NCI-H1092 treated with DMSO at 0.1 percent for 48 hours (cell line): ENCODE measurements around the gene SAMD14.

Source experiments
- DNase-seq: peaks from one replicate; lab custom pipeline; 2025; lab: John Stamatoyannopoulos, UW

The SAMD14 gene

DNA sequence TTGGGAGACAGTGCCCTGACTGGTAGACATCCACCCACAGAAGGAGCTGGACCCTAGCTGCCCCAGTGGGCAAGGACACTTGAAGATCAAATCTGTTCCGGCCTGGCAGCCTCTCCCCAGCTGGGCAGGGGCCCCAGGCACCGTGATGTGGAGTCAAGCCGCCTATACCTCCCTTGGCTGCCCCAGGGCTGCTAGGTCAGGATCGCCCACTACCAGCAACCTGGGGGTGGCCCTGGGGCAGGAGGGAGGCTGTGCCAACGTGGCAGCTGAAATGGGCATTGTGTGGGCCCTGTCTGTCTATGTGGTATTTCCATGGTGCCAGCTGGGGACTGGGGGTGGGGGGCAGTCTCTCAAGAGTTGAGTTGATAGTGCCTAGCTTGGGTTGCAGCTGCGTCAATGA, 33.9 kb downstream of the SAMD14 start:
- DNase-seq: no peak

GRCh38 chr17:50095626-50096037, 34.3 kb downstream of the SAMD14 start:
- no peak for DNase-seq

DNA sequence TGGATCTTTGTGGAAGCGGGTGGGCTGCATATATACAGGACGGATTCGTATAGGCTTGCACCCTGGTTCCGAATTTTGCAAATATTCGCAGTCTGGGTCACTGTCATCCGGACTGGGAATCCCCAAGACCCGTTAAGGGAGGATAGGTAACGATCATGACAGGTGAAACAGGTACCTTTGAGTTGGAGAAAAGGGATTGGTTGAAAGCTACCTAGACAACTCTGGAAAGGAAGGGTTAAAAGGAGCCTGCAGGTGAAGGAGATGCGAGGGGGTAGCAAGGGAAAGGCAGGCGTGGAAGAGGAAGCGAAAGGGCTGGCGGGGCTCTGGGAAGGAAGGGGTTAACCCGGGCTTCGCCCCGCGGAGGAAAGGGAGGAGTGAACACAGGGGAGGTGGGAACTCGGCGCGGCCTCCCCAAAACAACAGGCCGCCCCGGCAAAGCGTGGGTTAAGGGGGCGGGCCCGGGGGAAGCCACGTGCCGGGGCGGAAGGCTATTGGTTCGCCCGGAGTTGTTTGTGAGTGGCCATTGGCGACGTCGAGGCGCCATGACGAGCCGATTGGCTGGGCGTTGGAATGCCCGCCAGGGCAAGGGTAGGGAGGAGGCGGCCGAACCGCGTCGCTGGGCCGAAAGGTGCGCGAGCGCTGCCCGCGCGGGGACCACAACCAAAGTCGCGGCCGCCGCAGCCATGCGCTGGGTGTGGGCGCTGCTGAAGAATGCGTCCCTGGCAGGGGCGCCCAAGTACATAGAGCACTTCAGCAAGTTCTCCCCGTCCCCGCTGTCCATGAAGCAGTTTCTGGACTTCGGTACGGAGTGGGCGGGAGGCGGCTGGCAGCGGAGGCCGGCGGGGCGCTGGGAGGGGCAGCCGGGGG, 35.0 kb downstream of the SAMD14 start, which contains the start of gene PDK2:
TSS of gene PDK2 (plus strand) at position 599 of the 867 bp plus-strand sequence. CDS start at position 684, 85 bp downstream.
- DNase-seq: peak; percentile 91

GRCh38 chr17:50094243-50094752, 35.7 kb downstream of the SAMD14 start:
- DNase-seq: peak; percentile 86

GRCh38 chr17:50093807-50094206, 36.2 kb downstream of the SAMD14 start:
- DNase-seq: no peak

GRCh38 chr17:50093246-50093645, 36.7 kb downstream of the SAMD14 start:
- DNase-seq: no peak

DNA sequence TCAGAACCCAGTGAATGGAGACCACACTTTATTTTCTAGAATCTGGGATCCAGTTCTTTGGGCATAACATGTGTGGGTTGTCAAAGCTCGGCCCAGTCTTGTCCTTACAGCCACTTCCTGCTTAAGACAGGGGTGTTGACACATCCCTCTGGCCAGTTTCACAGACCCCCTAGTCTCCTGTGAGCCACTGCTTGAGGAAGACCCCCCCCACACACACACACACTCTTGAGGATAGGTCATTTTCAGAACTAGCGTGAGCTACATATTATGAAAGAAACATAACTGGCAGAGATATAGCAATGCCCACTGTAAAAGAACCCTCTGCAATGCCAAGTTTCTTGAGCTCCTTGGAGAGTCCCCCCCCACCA, 38.1 kb downstream of the SAMD14 start:
- no peak for DNase-seq

DNA sequence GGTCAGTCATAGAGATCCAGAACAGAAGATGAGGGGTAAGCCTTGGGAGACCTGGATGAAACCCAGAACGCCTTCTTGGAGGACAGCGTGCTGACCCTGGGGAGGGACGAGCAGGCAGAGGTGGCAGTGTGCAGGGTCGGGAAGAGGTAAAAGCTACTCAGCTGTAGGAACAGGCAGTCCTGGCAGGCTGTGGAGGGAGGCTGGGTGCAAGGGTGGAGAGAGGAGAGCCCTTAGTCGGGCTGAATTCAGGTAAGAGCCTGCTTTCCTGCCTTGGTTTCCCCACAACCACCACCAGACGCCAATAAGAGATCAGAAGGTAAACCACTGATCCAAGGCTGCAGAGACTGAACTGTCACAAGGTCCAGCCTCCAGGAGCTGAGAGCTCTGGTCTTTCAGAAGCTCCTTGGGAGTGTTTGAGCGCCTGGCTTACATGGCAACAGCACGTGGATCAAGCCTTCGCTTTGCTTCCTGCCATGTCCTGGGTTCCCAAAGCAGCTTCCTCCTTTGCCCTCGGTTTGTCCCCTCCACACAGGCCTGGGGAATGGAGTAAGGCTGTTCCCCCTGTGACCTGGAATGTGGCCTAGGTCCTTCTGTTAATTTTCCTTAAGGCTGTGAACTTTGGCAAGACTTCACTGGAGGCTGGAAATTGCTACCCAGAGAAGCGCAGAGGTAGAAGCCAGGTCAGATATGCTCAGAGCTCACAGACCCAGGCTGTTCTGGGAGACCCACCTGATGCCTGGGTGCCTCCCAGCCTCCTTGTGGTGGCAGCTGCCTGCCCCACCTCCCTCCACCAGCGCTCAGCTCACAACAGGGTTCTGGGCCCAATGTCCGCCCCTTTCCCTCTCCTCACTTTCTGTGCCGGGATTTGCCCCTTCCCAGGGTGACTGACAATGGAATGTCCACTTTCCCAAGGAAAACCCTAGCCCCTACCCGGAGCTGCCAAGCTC, 38.7 kb downstream of the SAMD14 start:
- DNase-seq: no peak

- no peak for DNase-seq
These were observed 39.9 kb downstream of the SAMD14 start for GRCh38 chr17:50090071-50090470.

DNA sequence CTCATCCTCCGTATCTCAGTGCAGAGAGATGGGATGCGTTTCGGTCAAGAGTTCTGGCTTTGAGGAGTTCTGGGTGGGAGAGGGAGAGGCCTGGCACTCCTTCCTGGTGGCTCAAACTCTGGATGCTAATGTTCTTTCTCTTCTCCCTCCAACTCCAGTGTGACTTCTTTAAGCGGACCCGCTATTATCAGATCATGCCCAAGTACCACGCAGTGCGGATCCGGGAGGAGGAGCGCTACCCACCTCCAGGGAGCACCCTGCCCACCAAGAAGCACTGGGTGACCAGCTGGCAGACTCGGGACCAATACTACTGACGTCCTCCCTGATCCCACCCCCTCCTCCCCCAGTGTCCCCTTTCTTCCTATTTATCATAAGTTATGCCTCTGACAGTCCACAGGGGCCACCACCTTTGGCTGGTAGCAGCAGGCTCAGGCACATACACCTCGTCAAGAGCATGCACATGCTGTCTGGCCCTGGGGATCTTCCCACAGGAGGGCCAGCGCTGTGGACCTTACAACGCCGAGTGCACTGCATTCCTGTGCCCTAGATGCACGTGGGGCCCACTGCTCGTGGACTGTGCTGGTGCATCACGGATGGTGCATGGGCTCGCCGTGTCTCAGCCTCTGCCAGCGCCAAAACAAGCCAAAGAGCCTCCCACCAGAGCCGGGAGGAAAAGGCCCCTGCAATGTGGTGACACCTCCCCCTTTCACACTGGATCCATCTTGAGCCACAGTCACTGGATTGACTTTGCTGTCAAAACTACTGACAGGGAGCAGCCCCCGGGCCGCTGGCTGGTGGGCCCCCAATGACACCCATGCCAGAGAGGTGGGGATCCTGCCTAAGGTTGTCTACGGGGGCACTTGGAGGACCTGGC, 40.8 kb downstream of the SAMD14 start:
- DNase-seq: no peak

DNA sequence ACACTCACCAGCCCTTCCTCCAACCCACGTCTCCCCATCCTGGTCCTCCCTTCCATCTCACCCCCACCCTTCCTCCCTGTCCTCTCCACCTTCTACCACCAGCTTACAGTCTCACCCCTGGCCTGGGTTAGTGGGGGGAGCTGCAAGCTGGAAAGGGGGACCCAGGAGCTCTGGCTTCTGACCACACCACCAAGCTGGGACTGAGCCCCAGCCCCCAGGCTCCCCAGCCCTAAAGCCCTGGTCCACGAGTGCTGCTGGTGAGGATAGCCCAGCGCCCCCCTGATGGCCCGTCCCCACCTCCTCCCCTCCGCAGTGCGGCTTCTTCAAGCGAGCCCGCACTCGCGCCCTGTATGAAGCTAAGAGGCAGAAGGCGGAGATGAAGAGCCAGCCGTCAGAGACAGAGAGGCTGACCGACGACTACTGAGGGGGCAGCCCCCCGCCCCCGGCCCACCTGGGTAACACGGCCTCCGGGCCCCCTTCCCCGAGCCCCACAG, 42.0 kb downstream of the SAMD14 start:
- no peak for DNase-seq

DNA sequence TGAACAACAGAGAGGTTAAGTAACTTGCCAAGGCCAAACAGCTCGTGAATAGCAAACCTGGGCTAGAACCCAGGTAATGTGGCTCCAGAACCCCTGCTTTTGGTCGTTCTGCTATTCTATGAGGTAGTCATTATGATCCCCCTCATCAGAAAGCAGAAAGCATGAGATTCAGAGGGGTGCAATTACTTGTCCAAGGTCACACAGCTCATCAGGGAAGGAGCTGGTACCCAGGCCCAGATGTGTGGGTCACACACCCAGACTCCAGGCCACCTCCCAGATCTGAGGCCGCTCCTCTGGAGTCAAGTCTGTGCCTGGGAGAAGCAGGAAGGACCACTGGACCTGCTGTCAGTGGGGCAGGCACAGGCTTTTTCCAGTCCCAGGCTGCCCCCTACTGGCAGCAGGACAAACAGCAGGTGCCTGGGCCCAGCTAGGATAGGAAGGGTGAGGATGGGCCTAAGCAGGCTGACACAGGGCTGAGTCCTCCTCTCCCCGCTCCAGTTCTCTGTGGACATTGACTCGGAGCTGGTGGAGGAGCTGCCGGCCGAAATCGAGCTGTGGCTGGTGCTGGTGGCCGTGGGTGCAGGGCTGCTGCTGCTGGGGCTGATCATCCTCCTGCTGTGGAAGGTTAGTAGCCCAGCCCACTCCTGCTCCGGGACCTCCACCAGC, 42.6 kb downstream of the SAMD14 start:
- DNase-seq: peak; percentile 33

DNA sequence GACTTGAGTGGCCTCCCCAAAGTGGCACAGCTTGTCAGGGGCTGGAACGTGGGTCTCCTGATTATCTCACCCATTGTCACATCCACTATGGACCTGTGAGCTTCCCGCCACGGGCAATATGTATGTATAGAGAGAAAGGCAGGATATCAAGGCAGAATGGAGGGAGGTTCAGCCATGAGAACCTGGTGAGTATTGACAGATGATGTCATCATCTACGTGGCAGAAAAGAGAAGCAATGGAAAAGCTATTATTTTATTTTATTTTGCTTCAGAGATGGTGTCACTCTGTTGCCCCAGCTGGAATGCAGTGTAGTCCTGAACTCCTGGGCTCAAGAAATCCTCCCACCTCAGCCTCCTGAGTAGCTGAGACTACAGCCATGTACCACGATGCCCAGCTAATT, 48.2 kb downstream of the SAMD14 start:
- no peak for DNase-seq

DNA sequence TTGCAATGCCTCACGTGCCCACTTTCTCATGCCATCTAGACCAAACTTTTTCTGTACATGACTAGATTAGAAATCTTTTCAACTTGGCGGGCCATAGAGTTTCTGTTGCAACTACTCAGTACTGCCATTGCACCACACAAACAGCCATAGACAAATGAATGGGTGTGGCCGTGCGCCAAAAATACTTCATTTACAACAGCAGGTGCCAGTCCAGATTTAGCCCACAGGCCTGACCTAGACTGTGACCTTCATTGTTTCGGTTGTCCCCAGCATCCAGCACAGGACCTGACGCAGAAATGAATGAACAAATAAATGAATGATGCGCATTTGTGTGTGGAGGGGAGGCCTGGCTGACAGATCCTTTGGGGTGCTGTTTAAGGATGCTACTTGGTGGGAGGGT, 49.1 kb downstream of the SAMD14 start:
- no peak for DNase-seq

GRCh38 chr17:50080096-50080480, 49.9 kb downstream of the SAMD14 start:
- DNase-seq: no peak

- no peak for DNase-seq
These were observed 50.4 kb downstream of the SAMD14 start for GRCh38 chr17:50079334-50080095.

GRCh38 chr17:50078430-50078829, 51.5 kb downstream of the SAMD14 start:
- no peak for DNase-seq

- DNase-seq: no peak
These were observed 53.2 kb downstream of the SAMD14 start for GRCh38 chr17:50076591-50077235.

DNA sequence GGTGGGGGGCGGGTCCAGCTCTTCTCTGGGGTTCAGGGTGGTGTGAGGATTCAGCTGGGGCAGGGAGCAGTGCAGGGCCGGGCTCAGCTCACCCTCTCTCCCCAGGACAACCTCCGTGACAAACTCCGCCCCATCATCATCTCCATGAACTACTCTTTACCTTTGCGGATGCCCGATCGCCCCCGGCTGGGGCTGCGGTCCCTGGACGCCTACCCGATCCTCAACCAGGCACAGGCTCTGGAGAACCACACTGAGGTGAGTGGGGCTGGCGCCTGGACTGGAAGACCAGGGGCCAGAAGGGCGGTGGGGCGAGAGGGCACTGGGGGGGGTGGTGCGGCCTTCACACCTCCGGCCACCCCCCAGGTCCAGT, 53.8 kb downstream of the SAMD14 start:
- no peak for DNase-seq
